ENCODE data around the gene ARID4A.

DNA sequence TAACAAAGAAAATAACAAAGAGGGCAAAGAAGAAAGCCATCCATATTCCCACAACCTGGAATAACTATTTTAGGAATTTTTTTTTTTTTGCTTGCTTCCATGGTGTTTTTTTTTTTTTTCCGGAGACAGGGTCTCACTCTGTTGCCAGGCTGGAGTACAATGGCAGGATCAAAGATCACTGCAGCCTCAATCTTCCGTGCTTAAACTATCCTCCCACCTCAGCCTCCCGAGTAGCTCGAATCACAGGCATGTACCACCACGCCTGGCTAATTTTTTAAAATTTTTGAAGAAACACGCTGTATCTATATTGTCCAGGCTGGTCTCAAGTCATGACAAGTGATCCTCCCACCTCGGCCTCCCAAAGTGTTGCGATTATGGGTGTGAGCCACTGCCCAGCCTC is 20.2 kb upstream of the ARID4A start:
- TF ChIP-seq, protein P1, sequence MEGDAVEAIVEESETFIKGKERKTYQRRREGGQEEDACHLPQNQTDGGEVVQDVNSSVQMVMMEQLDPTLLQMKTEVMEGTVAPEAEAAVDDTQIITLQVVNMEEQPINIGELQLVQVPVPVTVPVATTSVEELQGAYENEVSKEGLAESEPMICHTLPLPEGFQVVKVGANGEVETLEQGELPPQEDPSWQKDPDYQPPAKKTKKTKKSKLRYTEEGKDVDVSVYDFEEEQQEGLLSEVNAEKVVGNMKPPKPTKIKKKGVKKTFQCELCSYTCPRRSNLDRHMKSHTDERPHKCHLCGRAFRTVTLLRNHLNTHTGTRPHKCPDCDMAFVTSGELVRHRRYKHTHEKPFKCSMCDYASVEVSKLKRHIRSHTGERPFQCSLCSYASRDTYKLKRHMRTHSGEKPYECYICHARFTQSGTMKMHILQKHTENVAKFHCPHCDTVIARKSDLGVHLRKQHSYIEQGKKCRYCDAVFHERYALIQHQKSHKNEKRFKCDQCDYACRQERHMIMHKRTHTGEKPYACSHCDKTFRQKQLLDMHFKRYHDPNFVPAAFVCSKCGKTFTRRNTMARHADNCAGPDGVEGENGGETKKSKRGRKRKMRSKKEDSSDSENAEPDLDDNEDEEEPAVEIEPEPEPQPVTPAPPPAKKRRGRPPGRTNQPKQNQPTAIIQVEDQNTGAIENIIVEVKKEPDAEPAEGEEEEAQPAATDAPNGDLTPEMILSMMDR (IDR thresholded peaks at IDR 0.05) = no peak
- no peak for TF ChIP-seq POLR2A (IDR thresholded peaks at IDR 0.05; ENCODE audit: low read depth)
